Mucosa of descending colon (tissue), 3 donors: ENCODE measurements around the gene TRDN. TPM values are rescaled to one million over a fixed set of nuclear protein-coding genes. Genes with fewer than 3 reads are reported as not detected.

Experiments used
- ATAC-seq: fragments of 200-7000 bp; cut with Tn5 transposase; one replicate; pipeline ENCODE4 v1.9.1; 2020; ENCODE audit warnings: mild to moderate bottlenecking, moderate library complexity
- DNase-seq, 3 donors: peaks; one replicate each; pipeline ENCODE4 v3.0.0-alpha.2; 2020
- H3K36me3 ChIP-seq: fragments of 200-600 bp; one replicate; pipeline ENCODE4 v1.8.0; 2021; ENCODE audit warnings: low read depth, mild to moderate bottlenecking
- H3K4me1 ChIP-seq: fragments of 200-600 bp; one replicate; pipeline ENCODE4 v1.8.0; 2021; ENCODE audit warnings: low read depth, mild to moderate bottlenecking
- H3K4me3 ChIP-seq: fragments of 200-600 bp; one replicate; pipeline ENCODE4 v1.8.0; 2021; ENCODE audit warnings: mild to moderate bottlenecking
- H3K9me3 ChIP-seq: fragments of 200-600 bp; one replicate; pipeline ENCODE4 v1.8.0; 2021; ENCODE audit warnings: mild to moderate bottlenecking
- CTCF ChIP-seq: fragments of 200-600 bp; IDR thresholded peaks from one replicate; pipeline ENCODE4 v1.8.0; 2022; ENCODE audit warnings: antibody characterized with exemption, mild to moderate bottlenecking
- intact Hi-C, 2 donors: fragments of 100-400 bp; cut with DNase I in 1 of 2; cut with micrococcal nuclease in 1 of 2; formaldehyde crosslinking; loops; one replicate each; pipeline versions ENCODE4 v1.11.0 to v1.11.1; 2022; cut with DNase I, micrococcal nuclease
- total RNA-seq, 3 donors: library from RNA; stranded (reverse); fragmentation: NEBNext Ultra II Directional in 2 of 3; extraction: Animal tissue kit (Norgen Biotek cat#: 25700) in 2 of 3; gene quantifications; one replicate each; pipeline versions ENCODE4 v1.2.1 to v1.2.4, GENCODE V29; 2021 to 2023
- donor health status: DM: no; HTN: no; CAD: no; lungs with moderate emphysema.
- donor health status: DM: no; HTN: no; CAD: no.
- donor health status: DM: no; HTN: yes; CAD: no.

TRDN gene
- total RNA-seq, 3 donors from 2014 or later, result 0.12 to 0.51 TPM; not detected in 1

GRCh38 chr6:123168892-123169773 is 467.6 kb downstream of the TRDN start:
- Histone ChIP-seq H3K4me1 (no peaks in the 10 kb centered on the region), H3K36me3 (no peaks in the 10 kb centered on the region), H3K9me3 (no peaks in the 10 kb centered on the region), H3K4me3 (no peak overlapping the region)
- DNase-seq (no peak), ATAC-seq (no peak)
- TF ChIP-seq CTCF, result no peak
- intact Hi-C loops, result no loop called here

- no peak for DNase-seq
- H3K36me3 ChIP-seq, result no peaks in the 10 kb centered on the region
- intact Hi-C loops, result no loop called here
- H3K4me1 ChIP-seq, result no peaks in the 10 kb centered on the region
- H3K4me3 ChIP-seq, result no peak overlapping the region
- no peaks in the 10 kb centered on the region for H3K9me3 ChIP-seq
- no peak for ATAC-seq
- TF ChIP-seq CTCF, result no peak
Measured at GRCh38 chr6:123168466-123168865, 468.3 kb downstream of the TRDN start.

Other genes with a start within 250 kb of the TRDN start
- gene NKAIN2, start 166.9 kb upstream of the TRDN start, total RNA-seq, result 1 to 10 TPM in 1 of 3 donors, under 1 TPM in 2; 0.34 to 4.7 (median 0.69) TPM